ENCODE data around the gene GREB1. TPM values are rescaled to one million over a fixed set of nuclear protein-coding genes. Genes with fewer than 3 reads are reported as not detected.

The GREB1 gene
- total RNA-seq, 4 donors from 2014 or later: 0.20 to 2.6 (median 1.5) TPM

GRCh38 chr2:11491348-11491933 lies 42.4 kb upstream of the GREB1 start:
- no peaks in the 10 kb centered on the region for H3K36me3 ChIP-seq
- H3K9me3 ChIP-seq: no peaks in the 10 kb centered on the region
- intact Hi-C loops (cut with DNase I; ENCODE audit: low total_unique reads) (no loop called here), in situ Hi-C loops (cut with MboI; ENCODE audit: low pct_ligation_motif_present in 1 of 4, low pct_unique_long_range_greater_than_20kb in 1 of 4, low sequenced_read_pairs in 3 of 4) (loop anchor here in 2 of 4 donors (25.0 kb wide), 1 partner anchor 296 kb away; no protein-coding TSS in a partner anchor)
- H3K4me3 ChIP-seq: no peak overlapping the region
- H3K4me1 ChIP-seq: no peaks in the 10 kb centered on the region
- 67% methylated on average over 3 of the region's 3 CpGs for WGBS, 2 donors (ENCODE audit: low coverage in 1 of 2)
- DNase-seq: no peak
- no peak overlapping the region for H3K27ac ChIP-seq
- TF ChIP-seq POLR2AphosphoS5 (IDR thresholded peaks at IDR 0.05) (no peak), EP300 (IDR thresholded peaks at IDR 0.05; ENCODE audit: low read depth) (no peak), POLR2A (IDR thresholded peaks at IDR 0.05) (no peak)
- H3K27me3 ChIP-seq: peaks cover 18% of the 10 kb centered on the region

GRCh38 chr2:11492244-11492643 lies 41.6 kb upstream of the GREB1 start:
- WGBS, 2 donors (ENCODE audit: low coverage in 1 of 2): 97% methylated on average over 3 of the region's 3 CpGs; no CpG with 5 or more reads in 1 of the 2 donors
- no peak for DNase-seq

GRCh38 chr2:11492720-11493119 lies 41.1 kb upstream of the GREB1 start:
- Histone ChIP-seq H3K4me3 (no peak overlapping the region), H3K36me3 (no peaks in the 10 kb centered on the region), H3K27me3 (peaks cover 6% of the 10 kb centered on the region), H3K27ac (no peak overlapping the region), H3K9me3 (no peaks in the 10 kb centered on the region), H3K4me1 (no peaks in the 10 kb centered on the region)
- no peak for TF ChIP-seq EP300 (IDR thresholded peaks at IDR 0.05; ENCODE audit: low read depth)
- TF ChIP-seq POLR2A (IDR thresholded peaks at IDR 0.05): no peak
- no peak for TF ChIP-seq CTCF (IDR thresholded peaks at IDR 0.05)
- no peak for TF ChIP-seq POLR2AphosphoS5 (IDR thresholded peaks at IDR 0.05)
- in situ Hi-C loops (cut with MboI; ENCODE audit: low pct_ligation_motif_present in 1 of 4, low pct_unique_long_range_greater_than_20kb in 1 of 4, low sequenced_read_pairs in 3 of 4): loop anchor here in 2 of 4 donors (25.0 kb wide), 1 partner anchor 295 kb away; no protein-coding TSS in a partner anchor
- DNase-seq: no peak
- WGBS, 2 donors (ENCODE audit: low coverage in 1 of 2): 95% methylated on average over 1 of the region's 1 CpG; no CpG with 5 or more reads in 1 of the 2 donors
- intact Hi-C loops (cut with DNase I; ENCODE audit: low total_unique reads): no loop called here

More at GRCh38 chr2:11492244-11492643, 41.6 kb upstream of the GREB1 start:
- Histone ChIP-seq H3K9me3 (no peaks in the 10 kb centered on the region), H3K27ac (no peak overlapping the region), H3K4me3 (no peak overlapping the region), H3K36me3 (no peaks in the 10 kb centered on the region), H3K27me3 (peaks cover 11% of the 10 kb centered on the region), H3K4me1 (no peaks in the 10 kb centered on the region)
- in situ Hi-C loops (cut with MboI; ENCODE audit: low pct_ligation_motif_present in 1 of 4, low pct_unique_long_range_greater_than_20kb in 1 of 4, low sequenced_read_pairs in 3 of 4): loop anchor here in 2 of 4 donors (25.0 kb wide), 1 partner anchor 295 kb away; no protein-coding TSS in a partner anchor
- intact Hi-C loops (cut with DNase I; ENCODE audit: low total_unique reads): no loop called here
- TF ChIP-seq POLR2AphosphoS5 (IDR thresholded peaks at IDR 0.05) (no peak), POLR2A (IDR thresholded peaks at IDR 0.05) (no peak)

- intact Hi-C loops (cut with DNase I; ENCODE audit: low total_unique reads) (no loop called here), in situ Hi-C loops (cut with MboI; ENCODE audit: low pct_ligation_motif_present in 1 of 4, low pct_unique_long_range_greater_than_20kb in 1 of 4, low sequenced_read_pairs in 3 of 4) (loop anchor here in 2 of 4 donors (25.0 kb wide), 1 partner anchor 294 kb away; no protein-coding TSS in a partner anchor)
Measured at GRCh38 chr2:11493282-11493681, 40.6 kb upstream of the GREB1 start.

GRCh38 chr2:11494310-11494709 lies 39.5 kb upstream of the GREB1 start:
- Histone ChIP-seq H3K9me3 (no peaks in the 10 kb centered on the region), H3K4me1 (peaks cover 0 to 2% (median 0%) of the 10 kb centered on the region in 4 donors), H3K36me3 (no peaks in the 10 kb centered on the region), H3K4me3 (no peak overlapping the region), H3K27me3 (no peaks in the 10 kb centered on the region), H3K27ac (no peak overlapping the region)
- in situ Hi-C loops (cut with MboI; ENCODE audit: low pct_ligation_motif_present in 1 of 4, low pct_unique_long_range_greater_than_20kb in 1 of 4, low sequenced_read_pairs in 3 of 4): loop anchor here in 2 of 4 donors (25.0 kb wide), 1 partner anchor 293 kb away; no protein-coding TSS in a partner anchor
- WGBS, 2 donors (ENCODE audit: low coverage in 1 of 2): 100% methylated on average over 2 of the region's 2 CpGs; no CpG with 5 or more reads in 1 of the 2 donors
- TF ChIP-seq CTCF (IDR thresholded peaks at IDR 0.05): no peak
- no peak for TF ChIP-seq EP300 (IDR thresholded peaks at IDR 0.05; ENCODE audit: low read depth)
- TF ChIP-seq POLR2AphosphoS5 (IDR thresholded peaks at IDR 0.05): no peak
- TF ChIP-seq POLR2A (IDR thresholded peaks at IDR 0.05): no peak
- DNase-seq: no peak
- intact Hi-C loops (cut with DNase I; ENCODE audit: low total_unique reads): no loop called here

More at GRCh38 chr2:11493282-11493681, 40.6 kb upstream of the GREB1 start:
- Histone ChIP-seq H3K36me3 (no peaks in the 10 kb centered on the region), H3K4me3 (no peak overlapping the region), H3K27me3 (peaks cover under 1% of the 10 kb centered on the region), H3K27ac (no peak overlapping the region), H3K9me3 (no peaks in the 10 kb centered on the region), H3K4me1 (peaks cover 0 to 2% (median 0%) of the 10 kb centered on the region in 4 donors)
- 92 to 100% methylated on average over 2 to 6 of the region's 6 CpGs for WGBS, 2 donors (ENCODE audit: low coverage in 1 of 2)
- TF ChIP-seq EP300 (IDR thresholded peaks at IDR 0.05; ENCODE audit: low read depth) (no peak), POLR2AphosphoS5 (IDR thresholded peaks at IDR 0.05) (no peak)
- DNase-seq: no peak
